GM21447 (cell line): ENCODE results near the gene NCOA6.

Source experiments
- ATAC-seq: cut with Tn5 transposase; IDR thresholded peaks from one replicate; pipeline ENCODE4 v1.9.1; 2021; ENCODE audit not compliant: unreplicated experiment

The NCOA6 gene

GRCh38 chr20:34776177-34776576, 49.3 kb downstream of the NCOA6 start:
- ATAC-seq, result no peak

DNA sequence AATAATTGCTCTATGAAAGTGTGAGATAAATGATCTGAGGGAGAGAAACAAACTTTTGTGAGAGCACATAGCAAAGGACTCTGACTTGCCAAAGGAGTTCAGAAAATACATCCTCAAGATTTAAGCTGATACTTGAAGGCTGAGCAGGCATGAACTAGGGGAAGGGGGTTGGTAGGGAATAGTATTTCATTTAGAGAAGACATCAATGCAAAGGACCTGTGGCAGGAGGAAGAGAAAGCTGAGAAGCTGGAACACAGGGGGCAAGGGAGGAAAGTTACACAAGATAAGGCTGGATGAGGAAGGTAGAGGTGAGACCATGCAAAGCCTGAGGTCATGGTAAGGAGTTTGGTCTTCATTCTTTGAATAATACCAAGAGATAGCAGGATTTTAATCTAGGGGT, 50.6 kb downstream of the NCOA6 start:
- no peak for ATAC-seq

DNA sequence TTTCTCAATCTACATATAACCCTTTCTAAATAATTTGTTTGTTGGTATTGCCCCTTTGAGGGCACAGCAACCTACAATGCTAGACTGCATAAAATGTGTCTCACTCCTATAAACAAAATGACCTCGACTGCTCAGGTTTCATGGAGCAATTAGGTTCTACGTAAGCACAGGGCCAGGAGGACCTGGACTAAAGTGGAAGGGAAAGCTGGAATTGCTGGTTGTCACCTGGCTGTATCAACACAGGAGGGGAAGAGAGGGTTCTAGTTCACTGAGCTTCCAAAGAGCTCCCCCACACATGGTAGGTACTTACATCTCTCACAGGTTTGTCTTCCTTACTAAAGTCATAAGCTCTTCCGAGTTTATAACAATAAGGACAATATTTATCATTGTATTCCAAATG, 51.0 kb downstream of the NCOA6 start:
- ATAC-seq, result no peak

GRCh38 chr20:34773726-34774125, 51.7 kb downstream of the NCOA6 start:
- ATAC-seq, result no peak

- no peak for ATAC-seq
These were observed 53.0 kb downstream of the NCOA6 start for GRCh38 chr20:34772437-34772836.

DNA sequence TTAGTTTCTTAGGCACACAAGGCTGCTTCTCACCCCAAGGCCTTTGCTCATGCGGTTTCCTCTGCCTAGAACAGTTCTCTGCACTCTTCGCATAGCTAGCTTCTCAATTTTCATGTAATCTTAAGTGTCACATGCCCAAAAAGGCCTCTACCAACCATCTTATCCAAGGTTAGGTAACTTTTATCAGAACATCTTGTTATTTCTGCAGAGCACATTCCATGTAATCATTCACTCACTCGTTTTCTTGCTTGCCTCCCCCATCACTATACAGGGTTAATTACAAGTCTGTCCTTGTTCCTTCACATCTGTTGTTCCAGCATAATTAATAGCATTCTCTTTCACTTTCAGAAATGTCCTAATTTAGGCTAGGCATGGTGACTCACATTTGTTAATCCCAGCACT, 53.8 kb downstream of the NCOA6 start:
- no peak for ATAC-seq

- no peak for ATAC-seq
These were observed 57.4 kb downstream of the NCOA6 start for GRCh38 chr20:34768096-34768495.

GRCh38 chr20:34762031-34762555, 63.4 kb downstream of the NCOA6 start:
- ATAC-seq, result no peak

DNA sequence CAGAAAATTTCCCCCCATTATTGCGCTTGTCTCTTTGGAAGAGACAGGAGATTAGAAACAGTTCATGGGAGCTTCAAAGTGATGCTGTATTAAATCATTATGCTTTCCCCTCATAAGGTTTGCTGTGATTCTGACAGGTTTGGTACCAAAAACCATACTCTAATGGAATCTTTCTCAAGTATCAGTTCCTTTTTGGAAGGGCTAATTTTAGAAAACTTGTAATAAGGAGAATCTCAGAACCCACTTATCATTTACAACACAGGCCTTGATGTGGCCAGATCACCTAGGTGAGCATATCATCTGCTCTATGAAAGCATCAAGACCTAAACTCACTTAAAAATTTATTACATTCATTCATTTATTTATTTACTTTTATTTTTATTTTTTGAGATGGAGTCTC, 70.1 kb downstream of the NCOA6 start:
- no peak for ATAC-seq

DNA sequence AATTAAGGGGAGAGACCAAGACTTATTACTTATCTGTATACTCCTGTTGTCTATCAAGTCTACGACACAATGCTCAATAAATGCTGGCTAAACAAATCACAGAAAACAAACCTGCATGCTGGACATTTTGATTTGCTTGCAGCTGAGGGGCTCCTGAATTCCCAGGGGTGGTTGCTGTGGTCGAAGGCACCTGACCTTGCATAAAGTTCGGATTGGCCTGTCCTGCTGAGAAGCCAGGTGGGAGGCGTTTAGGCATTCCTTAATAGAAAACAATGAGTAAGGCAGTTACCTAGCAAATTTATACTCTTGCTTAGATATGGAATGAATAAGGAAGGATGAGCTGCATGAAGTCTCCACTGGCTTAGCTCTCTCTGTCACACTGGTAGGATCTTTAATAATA, 70.8 kb downstream of the NCOA6 start:
- ATAC-seq, result no peak

DNA sequence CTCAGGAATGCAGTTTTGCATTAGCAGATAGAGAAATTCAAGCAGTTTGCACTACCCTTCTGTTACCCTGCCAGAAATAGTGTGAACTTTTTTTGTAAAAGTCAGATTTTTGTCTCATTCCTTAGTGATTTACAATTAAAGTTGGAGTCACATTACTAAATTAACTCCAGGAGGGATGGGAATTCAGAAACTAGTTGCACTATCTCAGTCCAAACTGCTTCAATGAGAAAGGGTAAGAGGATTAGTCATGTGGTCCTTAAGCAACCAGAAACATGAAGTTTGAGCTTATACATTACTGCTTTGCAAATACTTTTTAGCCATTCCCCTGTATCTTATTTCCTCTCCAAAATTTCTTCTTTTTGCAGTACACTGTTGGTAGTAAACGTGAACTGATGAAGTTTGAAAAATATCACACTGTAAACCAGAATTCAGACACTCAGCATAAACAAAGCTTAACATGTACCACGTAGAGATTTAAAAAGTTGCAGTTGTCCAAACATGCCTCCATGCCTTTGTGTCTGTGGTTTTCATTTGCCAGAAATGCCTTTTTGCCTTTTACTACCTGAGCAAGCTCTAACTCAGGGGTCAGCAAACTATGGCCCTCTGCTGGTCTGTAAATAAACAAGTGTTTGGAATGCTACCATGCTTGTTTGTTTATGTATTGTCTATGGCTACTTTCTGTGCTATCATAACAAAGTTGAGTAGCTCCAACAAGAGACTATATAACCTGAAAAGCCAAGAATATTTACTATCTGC, 71.6 kb downstream of the NCOA6 start:
- no peak for ATAC-seq

GRCh38 chr20:34751453-34751852, 74.0 kb downstream of the NCOA6 start:
- ATAC-seq, result no peak

DNA sequence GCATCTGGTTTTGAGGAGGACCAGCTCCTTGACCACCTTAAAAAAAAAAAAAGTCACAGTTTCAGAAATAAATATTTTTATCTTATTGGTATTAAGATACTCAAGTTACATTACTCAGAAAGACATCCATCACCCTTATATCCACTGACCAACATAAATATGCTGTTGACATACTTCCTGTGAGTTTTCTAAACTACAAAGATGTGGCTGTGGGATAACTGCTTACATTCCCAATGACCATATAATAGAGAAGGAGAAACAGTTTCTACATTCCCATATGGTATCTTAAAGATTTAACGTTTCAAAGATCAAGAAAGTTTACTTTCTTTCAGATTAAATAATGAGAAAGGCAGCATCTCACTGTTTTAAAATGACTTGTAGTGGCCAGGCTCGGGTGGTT, 75.0 kb downstream of the NCOA6 start:
- ATAC-seq, result no peak

DNA sequence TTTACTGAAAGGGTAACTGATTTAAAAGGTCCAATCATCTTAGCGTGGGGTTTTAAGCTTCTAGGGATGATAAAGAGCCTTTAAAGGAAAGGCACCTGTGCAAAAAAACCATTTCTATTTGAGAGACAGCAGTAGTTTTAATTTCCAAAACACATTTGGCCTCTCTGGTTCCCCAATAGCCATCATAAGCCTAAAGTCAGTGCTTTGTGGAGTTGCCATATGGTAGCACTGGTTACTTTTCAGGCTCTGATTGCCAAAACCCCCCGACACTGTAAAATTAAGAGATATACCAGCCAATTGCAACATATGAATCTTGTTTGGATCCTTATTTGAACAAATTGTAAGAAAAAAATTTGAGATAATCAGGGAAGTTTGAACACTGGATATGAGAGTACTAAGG, 76.7 kb downstream of the NCOA6 start:
- no peak for ATAC-seq

DNA sequence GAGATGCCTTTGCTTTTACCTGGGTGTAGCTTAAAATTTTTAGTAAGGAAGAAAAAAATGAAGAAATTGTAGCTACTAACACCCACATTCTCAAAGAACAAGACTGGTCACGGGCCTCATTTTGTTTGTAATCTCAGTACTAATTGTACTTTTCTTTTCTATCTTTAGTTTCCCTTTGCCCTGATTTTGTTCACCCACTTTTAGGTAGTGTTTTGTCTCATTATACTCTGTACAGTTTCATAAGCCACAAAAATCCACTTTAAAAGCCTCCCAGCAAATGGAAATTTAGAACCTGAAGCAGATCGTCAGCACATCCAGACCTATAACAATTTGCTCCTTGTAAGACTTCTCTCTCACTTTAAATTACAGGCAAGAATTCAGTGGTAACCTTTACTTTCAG, 78.0 kb downstream of the NCOA6 start:
- no peak for ATAC-seq

DNA sequence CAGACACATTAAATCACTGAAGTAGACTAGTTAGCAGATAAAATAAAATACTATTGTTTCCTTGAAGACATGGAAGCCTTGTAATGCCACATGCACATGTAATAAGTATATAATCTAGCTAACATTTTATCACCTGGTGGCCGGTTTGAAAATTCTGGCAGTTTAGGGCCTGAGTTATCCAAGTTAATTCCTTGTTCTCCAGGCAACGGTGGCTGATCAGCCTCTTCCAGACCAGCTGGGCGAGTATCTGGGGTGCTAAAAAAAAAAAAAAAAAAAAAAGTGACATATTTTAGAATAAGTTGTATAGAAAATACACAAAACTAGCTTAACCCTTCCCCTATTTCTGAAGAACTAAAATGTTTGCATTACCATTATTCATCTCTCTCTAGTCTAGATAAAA, 78.8 kb downstream of the NCOA6 start:
- no peak for ATAC-seq

DNA sequence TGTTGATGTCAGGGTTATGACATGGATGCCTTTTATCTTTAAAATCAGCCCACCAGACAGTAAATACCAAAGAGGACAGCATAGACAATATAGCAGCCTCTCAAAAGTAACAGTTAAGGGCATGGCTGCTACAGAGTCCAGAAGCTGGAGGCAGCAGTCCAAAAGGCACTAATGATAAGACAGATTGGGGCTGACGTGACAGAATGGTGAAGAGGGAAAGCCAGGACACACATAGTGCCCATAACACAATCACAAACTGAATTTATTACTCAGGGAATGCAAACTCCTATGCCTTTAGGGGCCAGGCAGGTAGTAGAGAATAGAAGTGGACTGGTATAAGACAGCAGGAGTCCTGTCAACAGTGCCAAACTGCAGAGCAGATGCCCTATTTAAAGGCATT, 80.6 kb downstream of the NCOA6 start:
- no peak for ATAC-seq

DNA sequence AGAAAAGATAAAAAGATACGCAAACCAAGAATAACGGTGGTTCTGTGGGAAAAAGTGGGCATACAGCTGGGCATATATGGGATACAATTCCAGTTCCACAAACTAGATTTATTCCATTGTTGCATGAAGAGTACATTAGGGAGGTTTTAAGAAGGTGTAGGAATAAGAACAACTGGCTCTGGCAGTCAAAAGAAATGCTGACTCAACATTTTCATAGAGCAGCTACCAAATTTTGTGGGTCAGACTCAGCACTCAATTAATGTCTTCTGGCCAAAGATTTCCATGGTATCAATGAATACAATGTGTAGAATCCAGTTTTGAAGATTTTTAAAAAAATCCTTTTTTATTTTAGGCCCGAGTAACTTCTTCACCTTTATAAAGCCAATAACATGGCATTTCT, 81.1 kb downstream of the NCOA6 start:
- no peak for ATAC-seq

DNA sequence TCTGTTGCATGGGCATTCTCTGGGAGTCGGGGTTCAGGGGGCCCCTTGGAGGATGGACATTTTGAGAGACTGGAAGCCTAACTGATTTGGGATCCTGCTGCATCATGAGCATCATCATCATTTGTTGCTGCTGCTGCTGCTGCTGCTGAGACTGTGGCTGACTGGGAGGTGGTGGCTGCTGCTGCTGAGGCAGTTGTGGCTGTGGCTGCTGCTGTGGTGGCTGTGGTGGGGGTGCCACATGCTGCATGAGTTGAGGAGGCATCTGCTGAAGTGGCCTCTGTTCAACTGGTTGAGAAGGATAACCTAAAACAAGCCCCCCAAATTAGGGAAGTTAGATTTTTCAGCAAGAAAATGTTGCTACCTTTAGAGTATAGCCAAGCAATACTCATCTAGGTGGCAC, 82.4 kb downstream of the NCOA6 start:
- ATAC-seq, result no peak

DNA sequence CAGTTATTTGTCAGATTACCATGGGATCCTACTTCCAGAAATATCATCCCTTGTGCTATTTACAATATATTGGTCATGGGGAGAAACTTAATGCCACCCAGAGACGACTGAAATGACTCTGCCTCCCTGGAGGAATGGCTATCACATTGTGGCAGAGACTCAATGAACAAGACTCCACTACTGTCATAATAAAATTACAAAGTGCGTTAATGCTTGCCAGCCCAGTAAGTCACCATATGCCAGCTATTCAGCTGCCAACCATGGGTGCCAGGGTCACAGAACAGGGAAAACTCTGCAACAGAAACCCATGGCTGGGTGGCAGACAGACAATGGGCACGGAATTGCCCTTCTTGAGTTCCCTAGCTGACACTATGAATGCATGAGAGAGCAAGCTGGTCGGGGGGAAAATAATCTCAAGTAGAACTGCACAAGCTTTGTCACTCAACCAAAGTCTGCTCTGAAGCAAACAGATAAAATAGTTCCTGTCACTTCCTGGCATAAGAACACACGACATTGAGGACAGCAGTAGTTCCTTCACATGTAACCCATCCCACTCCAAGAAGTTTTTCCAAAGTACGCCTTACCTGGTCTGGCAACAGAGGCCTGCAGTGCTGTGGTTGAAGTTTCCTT, 89.2 kb downstream of the NCOA6 start:
- no peak for ATAC-seq

DNA sequence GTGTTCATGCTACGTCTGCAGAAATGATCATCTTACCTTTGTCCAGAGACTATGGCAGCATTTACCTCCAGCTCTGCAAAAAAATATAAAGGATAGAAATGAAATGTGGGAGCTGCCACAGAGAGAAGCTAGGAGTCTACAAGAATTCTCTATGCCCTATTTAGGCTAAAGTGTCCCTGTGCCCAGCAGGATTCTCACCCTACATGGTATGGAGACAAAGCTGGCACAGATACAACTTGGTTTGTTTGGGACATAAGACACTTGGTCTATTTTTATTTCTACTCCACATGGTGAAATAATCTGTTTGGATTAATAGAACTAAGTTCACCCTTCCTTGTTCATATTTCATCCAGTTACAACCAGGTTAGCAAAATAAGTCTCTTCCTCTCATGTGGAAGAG, 92.9 kb downstream of the NCOA6 start:
- no peak for ATAC-seq

- ATAC-seq, result no peak
These were observed 96.0 kb downstream of the NCOA6 start for GRCh38 chr20:34729416-34729815.

DNA sequence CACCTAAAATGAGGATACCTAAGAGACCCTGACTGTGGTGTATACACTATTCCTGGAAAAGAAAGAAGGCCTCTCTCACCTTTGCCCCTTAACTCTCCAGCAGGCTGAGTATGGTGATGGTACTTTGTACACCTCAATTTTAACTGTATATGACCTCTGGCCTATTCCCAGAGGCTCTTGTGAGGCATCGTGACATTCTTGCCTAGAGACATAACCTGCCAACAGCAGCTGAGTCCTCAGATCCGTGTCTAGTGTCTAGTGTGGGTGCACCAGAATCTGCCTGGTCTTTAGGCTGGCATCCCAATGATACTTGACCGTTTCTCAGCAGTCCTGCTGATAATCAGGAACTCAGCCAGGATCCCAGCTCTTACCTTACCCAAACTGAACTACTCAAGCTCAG, 101.3 kb downstream of the NCOA6 start:
- no peak for ATAC-seq
